ENCODE data around the gene HSD11B2.
"Not testable (repeated sequence)": the region's sequence is repeated elsewhere in the genome, so short reads cannot be mapped to it uniquely, and the experiment has no call there.

HSD11B2 gene

DNA sequence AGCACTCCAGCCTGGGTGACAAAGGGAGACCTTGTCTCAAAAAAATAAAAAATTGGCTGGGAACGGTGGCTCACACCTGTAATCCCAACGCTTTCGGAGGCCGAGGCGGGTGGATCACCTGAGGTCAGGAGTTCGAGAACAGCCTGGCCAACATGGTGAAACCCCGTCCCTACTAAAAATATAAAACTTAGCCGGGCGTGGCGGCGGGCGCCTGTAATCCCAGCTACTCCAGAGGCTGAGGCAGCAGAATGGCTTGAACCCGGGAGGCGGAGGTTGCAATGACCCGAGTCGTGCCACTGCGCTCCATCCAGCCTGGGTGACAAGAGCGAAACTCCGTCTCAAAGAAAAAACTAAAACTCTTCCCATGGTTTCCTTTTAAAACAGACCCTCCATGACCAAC, 15.5 kb upstream of the HSD11B2 start:
- not testable (repeated sequence) for DNase-seq

DNA sequence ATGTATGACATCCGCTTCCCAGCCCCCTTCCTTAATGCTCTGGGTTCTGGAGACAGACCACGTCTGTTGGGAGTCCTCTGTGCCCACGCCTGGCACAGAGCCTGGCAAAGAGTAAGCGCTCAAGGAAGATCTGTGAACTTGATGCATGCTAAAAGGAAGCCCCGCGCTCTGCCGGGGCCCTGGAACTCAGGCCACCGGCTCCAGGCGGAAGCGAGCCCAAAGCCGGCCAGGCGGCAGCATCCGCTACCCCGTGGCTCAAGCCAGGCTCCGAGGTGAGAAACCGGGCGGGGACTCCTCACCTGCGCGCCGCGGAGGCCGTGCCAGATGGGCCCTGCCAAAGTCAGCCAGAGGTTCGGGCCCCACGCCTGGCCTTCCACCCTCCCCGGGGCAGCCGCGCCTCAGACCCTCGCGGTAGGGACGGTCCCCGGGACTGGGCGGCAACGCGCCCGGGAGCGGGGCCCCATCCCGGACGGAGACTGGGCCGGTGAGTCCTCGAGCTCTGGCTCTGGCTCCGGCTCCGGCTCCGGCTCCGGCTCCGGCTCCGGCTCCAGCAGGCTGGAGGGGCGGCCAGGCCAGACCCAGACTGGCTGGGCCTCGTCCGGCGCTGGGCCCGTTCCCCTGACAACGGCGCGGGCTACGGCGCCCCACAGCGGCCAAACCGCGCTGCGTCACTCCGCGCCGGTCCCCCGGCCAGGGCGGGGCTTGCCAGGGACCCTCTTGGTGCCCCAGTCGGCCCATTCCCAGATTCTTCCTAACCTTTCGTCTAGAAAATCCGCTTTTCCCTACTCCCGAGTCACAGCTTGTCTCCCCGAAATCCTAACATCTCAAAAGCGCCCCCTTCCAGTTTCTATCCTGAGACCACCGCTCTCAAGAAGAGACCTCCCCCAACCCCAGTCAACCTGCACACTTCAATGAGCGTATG, 14.8 kb upstream of the HSD11B2 start, which contains the start of gene ZDHHC1:
Gene ZDHHC1 (minus strand): TSS at position 606 of the 922 bp plus-strand sequence. CDS start 8,702 bp downstream, outside the sequence.
- peak; percentile 19 for DNase-seq

DNA sequence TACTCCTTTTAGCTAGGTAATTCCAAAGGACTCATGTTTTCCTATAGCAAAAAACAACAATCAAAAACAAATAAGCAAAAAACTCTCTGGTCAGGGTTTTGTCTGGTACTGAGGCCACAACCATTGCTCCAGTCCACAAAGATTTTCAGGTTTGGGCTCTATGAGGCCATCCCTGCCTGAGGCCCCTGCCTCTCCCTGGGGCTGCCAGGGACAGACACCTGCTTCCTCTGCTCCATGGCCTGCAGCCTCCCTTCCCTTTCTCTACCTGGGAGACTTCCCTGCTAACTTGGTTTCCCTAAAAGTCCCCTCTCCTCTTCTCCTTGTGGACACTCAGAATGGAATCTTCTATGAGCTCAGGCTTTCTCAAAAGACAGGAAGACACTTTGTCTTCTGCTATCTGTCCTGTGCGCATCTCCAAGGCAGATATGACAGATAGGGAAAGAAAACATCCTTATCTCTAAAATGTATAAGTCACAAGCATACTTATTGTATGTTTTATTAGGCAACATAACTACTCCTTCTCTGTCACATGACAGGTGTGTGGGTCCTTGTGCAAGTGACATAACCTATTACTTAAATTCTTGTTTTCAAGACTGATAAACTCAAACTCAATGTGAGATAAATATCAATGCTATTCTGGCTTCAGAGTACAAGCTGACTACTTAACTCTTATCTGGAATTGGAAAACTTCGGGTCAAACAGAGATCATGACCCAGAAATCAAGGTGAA, 13.4 kb upstream of the HSD11B2 start:
- no peak for DNase-seq

DNA sequence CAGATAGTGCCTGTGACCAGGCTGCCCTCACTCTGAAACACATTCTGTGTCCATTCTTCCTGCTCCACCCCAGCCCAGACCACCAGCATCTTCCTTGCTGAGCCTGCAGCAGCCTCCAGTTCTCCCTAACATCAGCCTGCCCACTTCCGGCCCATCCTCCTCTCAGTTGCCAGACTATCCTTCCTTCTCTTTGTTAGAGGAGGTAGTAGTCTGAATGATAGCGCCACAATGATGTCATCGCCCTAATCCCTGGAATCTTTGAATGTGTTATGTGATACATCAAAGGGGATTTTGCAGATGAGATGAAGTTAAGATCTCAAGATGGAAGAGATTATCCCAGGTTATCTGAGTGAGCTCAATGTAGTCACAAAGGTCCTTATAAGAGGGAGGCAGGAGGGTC, 11.4 kb upstream of the HSD11B2 start:
- no peak for DNase-seq

DNA sequence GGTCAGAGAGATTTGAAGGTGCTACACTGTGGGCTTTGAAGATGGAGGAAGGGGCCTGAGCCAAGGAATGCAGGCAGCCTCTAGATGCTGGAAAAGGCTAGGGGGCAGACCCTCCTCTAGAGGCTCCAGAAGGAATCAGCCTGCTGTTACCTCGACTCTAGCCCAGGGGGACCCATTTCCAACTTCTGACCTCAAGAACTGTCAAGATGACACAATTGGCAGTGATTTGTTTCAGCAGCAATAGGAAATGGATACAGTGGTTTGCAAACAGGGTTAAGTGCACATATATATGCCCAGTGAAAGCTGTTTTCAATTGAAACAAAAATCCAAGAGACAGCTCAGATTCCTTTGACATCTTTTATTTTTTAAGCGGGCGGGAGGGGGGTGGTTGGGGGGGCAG, 11.0 kb upstream of the HSD11B2 start:
- DNase-seq = no peak

DNA sequence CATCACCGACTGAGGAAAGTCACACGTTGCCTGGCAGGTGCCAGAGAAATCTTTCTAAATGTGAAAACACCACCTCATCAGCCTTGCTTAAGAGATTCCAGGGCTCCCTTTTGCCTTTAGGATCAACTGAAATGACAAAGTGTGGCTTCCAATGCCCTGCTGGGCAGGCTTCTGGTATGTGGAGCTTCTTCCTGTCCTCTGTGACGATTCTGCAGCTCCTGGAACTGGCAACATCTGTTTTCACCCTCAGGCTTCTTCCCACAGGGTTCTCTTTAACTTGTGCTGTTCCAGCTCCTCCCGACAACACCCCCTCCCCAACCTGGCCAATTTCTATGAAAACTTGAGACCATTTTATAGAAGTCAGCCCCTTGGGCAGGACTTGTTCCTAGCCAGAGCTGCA, 9.9 kb upstream of the HSD11B2 start:
- no peak for DNase-seq

DNA sequence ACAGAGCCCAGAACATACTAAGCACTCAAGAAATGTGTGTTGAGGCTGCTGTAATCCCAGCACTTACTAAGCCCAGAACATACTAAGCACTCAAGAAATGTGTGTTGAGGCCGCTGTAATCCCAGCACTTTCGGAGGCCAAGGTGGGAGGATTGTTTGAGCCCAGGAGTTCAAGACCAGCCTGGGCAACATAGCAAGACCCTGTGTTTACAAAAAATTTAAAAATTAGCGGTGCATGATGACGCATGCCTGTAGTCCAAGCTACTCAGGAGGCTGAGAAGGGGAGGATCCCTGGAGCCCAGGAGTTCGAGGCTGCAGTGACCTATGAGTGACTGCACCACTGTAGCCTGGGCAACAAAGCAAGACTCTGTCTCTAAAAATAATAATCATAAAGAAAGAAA, 7.9 kb upstream of the HSD11B2 start:
- no peak for DNase-seq

DNA sequence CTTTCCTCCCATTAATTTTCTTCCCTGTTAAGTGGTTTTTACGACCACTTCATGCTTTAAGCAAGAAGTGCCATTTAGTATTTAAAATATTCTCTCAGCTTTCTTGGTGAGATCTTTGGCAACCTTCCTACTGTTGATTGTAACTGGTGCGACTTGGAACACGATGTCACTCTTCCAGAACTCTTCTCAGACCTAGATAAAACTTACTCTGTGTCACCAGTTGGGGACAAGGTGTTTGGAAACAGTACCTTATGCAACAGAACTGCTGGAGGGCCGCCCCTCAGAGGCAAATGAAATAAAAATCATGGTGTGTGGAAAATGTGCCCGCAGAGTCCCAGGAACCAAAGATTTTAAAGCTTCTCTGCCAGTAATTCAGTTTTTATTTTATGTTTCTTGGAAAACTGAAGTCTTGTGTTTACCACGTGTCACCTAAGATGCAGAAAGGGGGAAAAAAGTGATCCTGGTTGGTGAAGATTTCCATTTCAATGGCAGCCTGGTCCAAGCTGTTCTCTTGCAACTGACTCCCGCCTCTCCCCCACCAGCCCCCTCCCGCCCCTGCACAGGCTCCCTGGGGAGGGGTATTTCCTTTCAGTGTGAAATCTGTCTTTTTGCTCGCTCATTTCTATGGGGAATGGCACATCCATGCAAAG, 7.2 kb upstream of the HSD11B2 start:
- peak; percentile 59 for DNase-seq

DNA sequence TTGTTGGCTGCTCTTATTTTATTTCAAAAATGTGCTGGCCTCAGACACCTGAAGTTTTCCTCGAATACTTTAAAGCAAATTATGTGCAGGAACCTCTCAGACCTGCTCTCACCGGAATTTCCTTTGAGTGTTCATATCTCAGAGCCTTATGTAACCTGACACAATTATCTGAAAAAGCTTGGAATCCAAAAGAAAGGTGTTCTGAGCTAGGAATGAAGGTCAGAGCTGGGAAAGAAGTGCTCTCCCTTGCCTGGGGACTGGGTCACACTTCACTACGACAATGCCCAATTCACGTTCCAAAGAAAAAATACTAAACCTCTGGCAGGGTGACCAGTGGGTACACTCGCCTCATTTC, 6.7 kb upstream of the HSD11B2 start:
- no peak for DNase-seq

DNA sequence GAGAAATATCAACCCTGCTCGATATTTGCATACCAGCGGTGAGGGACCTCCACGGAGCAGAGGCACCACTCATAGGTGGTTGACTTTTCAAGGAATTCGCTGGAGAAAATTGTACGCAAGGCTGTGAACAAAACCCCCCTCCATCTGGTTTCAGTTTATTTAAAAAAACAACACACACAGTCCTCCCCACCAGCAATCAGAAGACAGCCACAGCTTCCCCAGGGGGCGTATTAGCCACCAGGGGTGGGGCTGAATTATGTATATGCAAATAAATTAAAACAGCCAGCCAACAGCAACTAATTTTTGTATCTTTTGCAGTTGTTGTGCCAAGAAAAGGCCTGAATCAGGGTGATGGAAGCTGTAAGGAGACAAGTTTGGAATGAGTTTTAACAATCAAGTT, 5.9 kb upstream of the HSD11B2 start:
- no peak for DNase-seq

DNA sequence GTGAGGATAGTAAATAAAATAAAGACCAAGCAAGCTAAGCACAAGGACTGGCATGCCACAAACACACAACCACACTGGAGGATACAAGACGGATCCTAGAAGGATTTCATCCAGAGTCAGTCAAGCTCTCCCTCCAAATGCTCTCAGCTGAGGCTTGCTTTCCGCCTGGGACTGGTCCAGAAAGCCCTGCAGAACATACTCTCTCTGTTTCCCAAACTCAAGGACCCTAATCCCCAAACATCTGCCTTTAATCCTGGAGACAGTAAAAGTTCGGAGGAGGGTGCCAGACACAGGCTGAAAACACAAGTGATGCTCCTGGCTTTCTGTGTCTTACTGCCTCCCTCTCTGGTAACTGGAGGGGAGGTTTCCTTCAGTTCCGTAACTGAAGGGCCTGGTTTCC, 5.3 kb upstream of the HSD11B2 start:
- DNase-seq = no peak

DNA sequence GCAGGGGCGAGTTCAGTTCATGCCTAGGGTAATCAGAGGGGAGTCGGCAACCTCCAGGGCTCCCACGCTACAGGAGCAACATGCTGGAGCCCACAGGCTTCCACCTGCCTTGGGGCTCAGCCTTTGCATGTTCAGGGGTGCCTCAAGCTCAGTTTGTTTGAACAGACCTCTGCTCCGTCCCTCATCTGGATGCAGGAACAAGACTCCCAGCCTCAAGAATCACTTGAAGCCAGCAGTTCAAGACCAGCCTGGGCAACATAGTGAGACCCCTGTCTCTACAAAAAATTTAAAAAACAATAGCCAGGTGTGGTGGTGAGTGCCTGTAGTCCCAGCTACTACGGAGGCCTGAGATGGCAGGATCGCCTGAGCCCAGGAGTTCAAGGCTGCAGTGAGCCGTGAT, 4.9 kb upstream of the HSD11B2 start:
- no peak for DNase-seq

DNA sequence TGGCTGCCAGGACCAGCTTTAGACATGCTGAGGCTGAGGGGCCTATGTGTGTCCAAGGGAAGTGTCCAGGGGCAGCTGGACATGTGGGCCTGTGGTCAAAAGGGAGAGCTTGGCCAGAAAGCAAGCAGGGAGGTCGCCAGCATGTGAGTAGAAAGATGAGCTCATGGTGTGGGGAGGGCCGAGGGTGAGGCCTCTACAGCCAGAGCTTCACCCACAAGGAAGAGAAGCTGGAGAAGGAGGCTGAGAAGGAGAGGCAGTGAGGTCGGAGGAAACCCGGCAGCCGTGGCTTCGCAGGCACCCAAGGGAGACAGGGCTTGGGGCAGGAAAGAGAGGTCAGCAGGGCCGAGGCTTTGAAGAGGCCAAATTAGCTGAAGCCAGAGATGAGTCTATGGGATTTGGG, 4.0 kb upstream of the HSD11B2 start:
- no peak for DNase-seq

DNA sequence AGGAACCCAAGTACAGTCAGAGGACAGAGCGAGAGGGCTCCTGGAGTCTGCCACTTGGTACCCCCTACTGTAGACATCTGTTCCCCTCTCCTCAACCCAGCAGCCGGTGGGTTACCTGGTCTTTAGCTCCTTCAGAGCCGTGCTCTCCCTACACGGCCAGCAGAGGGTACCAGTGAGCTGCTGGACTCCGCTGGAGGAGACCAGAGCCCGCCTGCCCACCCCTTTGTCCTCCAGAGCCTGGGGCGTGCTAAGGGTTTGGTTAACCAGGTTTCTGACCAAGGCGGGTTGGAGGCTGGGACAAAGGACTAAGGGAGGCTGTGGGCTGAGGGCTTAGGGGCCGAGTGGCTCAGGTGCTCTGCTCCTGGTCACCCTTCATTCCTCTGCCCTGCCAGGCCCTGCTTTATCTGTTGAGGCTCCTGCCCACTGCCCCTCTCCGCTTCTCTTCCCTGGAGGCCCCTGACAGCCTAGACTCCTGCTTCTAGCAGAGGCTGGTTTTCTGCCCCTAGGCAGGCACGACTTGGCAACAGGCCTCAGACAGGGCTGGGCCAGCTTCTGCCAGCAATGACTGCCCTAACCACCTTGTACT, 2.7 kb upstream of the HSD11B2 start:
- peak; percentile 38 for DNase-seq

DNA sequence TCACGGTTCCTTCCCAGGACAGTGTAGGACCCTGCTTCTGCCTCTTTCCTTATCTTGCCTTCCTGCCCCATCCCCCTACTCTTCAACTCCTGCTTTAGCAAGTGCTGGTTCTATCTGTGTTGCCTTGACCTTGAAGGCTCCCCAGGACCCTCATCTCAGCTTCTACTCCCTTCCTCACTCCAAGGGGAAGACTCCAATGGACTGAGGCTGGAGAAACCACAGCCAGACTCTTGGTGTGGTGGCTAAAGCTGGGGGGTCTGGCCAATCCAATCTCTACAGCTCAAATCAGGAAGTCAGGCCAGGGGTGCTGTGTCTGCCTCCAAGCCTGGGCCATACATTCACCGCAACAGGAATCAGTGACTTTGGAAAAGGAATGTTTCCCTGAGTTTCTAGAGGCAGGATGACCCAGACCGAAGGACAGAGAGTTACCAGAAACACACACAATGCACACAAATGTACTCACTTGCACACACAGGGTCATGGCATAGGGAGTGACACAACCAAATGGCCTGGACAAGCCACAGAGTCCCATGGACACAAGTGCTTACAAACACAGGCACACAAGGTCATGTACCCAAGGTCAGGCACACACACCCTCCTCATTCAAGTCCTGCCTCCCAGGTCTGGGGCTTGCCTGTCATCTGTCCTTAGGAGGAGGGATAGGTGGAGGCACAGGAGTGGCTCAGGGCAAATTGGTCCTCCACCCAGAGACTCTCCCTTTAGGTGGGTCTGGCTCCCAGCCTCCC, 1.7 kb upstream of the HSD11B2 start:
- no peak for DNase-seq

DNA sequence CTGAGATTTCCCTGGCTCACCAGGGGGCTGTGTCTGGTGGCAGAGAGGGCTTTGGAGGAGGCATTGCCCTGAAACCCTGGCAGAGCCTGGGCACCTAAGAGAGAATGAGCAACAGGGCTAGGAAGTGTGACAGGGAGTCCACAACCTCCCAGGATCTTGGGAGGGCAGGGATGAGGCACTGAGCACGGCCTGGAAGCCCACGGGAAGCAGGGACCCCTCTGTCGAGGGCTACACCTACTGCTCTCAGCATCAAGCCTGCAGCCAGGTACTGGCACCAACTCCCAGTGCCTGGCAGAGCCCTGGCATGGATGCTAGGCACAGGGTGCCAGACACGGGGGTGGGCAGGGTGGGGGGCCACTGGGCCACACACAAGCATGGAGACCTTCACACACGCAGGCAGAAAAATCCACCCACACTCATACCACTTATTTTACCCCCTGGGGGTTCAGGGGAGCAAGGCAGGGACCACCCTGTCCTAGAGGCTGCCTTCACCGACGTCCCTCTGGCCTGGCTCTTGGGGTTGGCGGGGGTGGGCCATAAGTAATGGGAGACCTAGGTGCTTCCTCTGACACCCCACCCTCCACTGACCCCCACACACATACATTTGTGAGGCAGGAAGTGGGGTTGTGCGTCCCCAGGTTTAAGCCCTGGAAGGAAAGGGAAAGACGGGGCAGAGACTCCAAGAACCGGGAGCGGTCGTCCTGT, 970 bp upstream of the HSD11B2 start:
- no peak for DNase-seq

DNA sequence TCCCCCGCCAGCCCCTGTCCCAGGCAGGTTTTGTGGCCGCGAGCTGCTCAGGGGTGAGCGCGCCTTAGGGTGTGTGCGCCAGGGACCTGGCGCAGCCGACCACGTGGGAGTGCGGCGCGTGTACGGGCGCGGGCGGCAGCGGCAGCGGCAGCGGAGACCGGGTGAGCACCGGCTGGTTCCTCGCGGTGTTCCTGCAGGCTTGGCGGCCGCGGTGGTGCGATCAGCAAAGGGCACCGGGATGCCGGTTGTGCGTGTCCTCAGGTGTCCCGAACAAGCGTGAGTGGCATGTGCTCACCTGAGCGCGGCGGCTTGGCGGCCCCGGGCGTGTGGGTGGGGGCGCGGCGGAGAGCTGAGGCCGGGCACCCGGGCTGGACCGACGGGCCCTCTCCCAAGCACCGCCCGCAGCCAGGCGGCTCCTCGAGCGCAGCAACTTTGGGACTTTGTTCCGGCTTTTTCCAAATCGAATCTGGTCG, 381 bp upstream of the HSD11B2 start:
- peak; percentile 58 for DNase-seq

DNA sequence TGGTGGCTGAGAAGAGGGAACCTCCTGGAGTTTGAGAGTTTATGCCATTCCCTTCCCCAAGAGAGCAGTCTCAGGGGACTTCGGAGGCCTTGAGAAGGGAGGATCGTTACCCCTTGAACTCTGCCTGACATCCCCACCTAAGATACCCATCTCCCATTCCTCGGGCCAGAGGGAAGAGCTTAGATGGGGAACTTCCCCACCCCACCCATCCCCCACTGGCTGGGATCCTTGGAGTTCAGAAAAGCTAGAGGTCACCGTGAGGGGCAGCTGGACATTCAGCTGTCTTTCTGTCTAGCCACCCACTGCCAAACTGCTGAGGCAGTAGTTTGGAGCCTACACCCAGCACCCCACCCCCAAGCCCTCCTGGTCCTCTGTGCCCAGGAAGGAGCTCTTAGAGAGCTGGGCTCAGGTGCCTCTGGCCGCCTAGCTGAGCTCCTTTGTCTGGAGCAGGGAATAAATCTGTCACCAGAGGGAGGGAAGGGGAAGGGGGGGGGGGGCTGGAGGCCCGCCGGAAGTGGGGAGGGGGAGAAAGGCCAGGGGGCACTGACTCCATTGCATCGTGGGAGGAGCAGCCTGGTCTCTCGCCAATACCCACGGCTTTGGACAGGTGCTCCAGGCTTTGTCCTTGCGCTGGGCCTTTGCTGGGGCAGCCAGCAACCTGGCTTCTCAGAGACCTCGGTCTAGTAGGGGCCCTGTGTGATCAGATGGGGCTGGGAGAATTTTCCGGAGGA, 1.0 kb downstream of the HSD11B2 start:
- DNase-seq = no peak

DNA sequence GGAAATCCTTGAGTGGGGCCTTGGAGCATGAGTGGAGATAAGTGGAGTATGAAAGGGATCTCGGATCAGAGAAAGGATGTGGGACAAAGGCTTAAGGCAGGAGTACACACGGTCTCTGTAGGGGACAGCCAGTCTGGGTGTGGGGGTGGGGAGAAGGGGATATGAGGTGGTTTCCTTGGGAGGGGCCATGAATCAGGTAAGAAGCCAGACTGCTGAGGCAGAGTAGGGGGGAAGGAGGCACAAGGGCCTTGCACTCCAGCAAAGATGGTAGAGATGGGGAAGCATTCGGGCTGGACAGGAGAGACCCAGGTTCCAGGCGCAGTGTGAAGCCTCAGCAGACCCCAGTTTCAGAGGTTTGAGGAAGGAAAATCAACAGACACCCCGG, 1.6 kb downstream of the HSD11B2 start:
- no peak for DNase-seq

DNA sequence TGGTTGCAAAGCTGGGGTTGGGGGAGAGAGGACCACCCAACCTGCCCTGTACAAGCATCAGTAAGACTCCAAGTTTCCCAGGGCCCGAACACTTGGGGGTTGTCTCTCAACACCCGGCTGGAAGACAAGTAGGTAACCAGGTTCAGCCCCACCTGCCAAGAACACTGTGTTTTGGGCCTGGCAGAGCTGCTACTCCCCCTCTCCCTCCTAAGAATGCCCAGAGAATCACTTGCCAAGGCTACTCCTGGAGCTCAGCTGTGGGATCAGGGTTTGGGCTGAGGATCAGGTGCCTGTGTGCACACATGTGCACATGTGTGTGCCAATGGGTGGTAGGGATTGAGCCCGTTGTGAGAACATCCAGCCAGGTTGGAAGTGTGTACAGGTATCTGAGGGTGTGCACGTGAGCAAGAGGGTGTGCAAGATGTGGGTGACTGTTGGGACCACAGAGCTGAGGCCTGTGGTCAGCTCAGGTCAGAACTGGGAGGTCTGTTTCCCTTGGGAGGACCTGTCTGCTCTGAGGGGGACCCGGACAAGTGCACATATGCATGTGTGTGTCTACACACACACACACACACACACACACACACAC, 2.3 kb downstream of the HSD11B2 start:
- no peak for DNase-seq

DNA sequence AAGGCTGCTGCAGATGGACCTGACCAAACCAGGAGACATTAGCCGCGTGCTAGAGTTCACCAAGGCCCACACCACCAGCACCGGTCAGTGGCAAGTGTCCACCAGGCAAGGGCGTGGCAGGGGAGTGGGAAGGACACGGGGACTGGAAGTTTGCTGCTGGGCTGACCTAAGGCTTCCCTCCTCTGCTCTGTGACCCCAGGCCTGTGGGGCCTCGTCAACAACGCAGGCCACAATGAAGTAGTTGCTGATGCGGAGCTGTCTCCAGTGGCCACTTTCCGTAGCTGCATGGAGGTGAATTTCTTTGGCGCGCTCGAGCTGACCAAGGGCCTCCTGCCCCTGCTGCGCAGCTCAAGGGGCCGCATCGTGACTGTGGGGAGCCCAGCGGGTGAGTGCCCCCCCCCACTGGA, 4.8 kb downstream of the HSD11B2 start:
- no peak for DNase-seq
